ENCODE results near the gene SPATA25.

DNA sequence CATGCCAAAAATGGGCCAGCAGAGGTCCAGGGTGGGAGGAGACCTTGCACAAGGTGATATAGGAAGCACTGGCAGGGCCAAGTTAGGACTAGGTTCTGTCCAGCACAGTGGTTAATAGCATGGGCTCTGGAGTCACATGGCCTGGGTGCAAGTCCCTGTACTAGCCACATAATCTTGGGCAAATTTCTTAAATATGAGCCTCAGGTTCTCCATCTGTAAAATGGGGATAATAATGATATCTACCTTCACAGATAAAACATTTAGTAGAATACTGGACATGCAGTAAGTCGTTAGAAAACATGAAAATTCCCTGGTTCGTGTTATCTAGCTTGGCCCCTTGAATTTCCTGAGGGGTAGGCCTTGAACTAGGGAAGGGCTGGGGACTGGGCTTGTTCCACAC lies 9.9 kb upstream of the SPATA25 start:
- TF ChIP-seq, protein P1, sequence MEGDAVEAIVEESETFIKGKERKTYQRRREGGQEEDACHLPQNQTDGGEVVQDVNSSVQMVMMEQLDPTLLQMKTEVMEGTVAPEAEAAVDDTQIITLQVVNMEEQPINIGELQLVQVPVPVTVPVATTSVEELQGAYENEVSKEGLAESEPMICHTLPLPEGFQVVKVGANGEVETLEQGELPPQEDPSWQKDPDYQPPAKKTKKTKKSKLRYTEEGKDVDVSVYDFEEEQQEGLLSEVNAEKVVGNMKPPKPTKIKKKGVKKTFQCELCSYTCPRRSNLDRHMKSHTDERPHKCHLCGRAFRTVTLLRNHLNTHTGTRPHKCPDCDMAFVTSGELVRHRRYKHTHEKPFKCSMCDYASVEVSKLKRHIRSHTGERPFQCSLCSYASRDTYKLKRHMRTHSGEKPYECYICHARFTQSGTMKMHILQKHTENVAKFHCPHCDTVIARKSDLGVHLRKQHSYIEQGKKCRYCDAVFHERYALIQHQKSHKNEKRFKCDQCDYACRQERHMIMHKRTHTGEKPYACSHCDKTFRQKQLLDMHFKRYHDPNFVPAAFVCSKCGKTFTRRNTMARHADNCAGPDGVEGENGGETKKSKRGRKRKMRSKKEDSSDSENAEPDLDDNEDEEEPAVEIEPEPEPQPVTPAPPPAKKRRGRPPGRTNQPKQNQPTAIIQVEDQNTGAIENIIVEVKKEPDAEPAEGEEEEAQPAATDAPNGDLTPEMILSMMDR (IDR thresholded peaks at IDR 0.05; ENCODE audit: extremely low read depth in 1 of 2, insufficient read depth in 1 of 2, low read depth in 1 of 2, low read length in 2 of 2), result no peak
- TF ChIP-seq MAX (IDR thresholded peaks at IDR 0.05; ENCODE audit: insufficient read depth, insufficient read length), result no peak
- TF ChIP-seq EZH2 (IDR thresholded peaks at IDR 0.05; ENCODE audit: borderline replicate concordance, low read depth, low read length, severe bottlenecking), result no peak
- no peak for TF ChIP-seq GATA2 (IDR thresholded peaks at IDR 0.05; ENCODE audit: insufficient read depth, insufficient read length, low read depth, low read length)
